HG02840 (cell line): ENCODE data around the gene OR2A5.
"Not testable (repeated sequence)": the region's sequence is repeated elsewhere in the genome, so short reads cannot be mapped to it uniquely, and the experiment has no call there.

Experiments
- ATAC-seq: cut with Tn5 transposase; IDR thresholded peaks from one replicate; pipeline ENCODE4 v1.9.1; 2021; ENCODE audit warnings: mild to moderate bottlenecking, moderate library complexity, moderate number of reproducible peaks; ENCODE audit not compliant: unreplicated experiment, low FRiP score

Gene OR2A5

GRCh38 chr7:144032985-144033709 lies 15.6 kb upstream of the OR2A5 start:
- ATAC-seq, result no peak

GRCh38 chr7:144035385-144035784 lies 13.4 kb upstream of the OR2A5 start:
- no peak for ATAC-seq

GRCh38 chr7:144036302-144036885 lies 12.4 kb upstream of the OR2A5 start:
- no peak for ATAC-seq

GRCh38 chr7:144037414-144038035 lies 11.2 kb upstream of the OR2A5 start:
- ATAC-seq, result no peak

GRCh38 chr7:144038887-144039286 lies 9.9 kb upstream of the OR2A5 start:
- ATAC-seq, result no peak

- ATAC-seq, result no peak
Observed at GRCh38 chr7:144049491-144049890, 743 bp downstream of the OR2A5 start.

GRCh38 chr7:144050093-144050492 lies 1.3 kb downstream of the OR2A5 start:
- no peak for ATAC-seq

GRCh38 chr7:144050884-144051283 lies 2.1 kb downstream of the OR2A5 start:
- not testable (repeated sequence) for ATAC-seq

GRCh38 chr7:144057954-144058353 lies 9.2 kb downstream of the OR2A5 start:
- no peak for ATAC-seq

- ATAC-seq, result no peak
Observed at GRCh38 chr7:144063710-144064109, 15.0 kb downstream of the OR2A5 start.

GRCh38 chr7:144069511-144069910 lies 20.8 kb downstream of the OR2A5 start, which contains the start of gene OR2A25:
TSS of gene OR2A25 (plus strand) at chr7:144069811. CDS start at chr7:144074220, 4,409 bp downstream.
- ATAC-seq, result no peak

GRCh38 chr7:144069953-144070352 lies 21.2 kb downstream of the OR2A5 start:
- ATAC-seq, result no peak

- ATAC-seq, result no peak
Observed at GRCh38 chr7:144074374-144074773, 25.6 kb downstream of the OR2A5 start.

GRCh38 chr7:144085978-144086377 lies 37.2 kb downstream of the OR2A5 start, which contains the start of gene OR2A12:
TSS of gene OR2A12 (plus strand) at chr7:144086278. CDS start at chr7:144095108, 8,830 bp downstream.
- no peak for ATAC-seq

- ATAC-seq, result no peak
Observed at GRCh38 chr7:144086730-144087129, 38.0 kb downstream of the OR2A5 start.

- ATAC-seq, result no peak
Observed at GRCh38 chr7:144087230-144087629, 38.5 kb downstream of the OR2A5 start.

- no peak for ATAC-seq
Observed at GRCh38 chr7:144090667-144091066, 41.9 kb downstream of the OR2A5 start.

- no peak for ATAC-seq
Observed at GRCh38 chr7:144098776-144099175, 50.0 kb downstream of the OR2A5 start.

GRCh38 chr7:144100607-144101006 lies 51.9 kb downstream of the OR2A5 start:
- no peak for ATAC-seq

- ATAC-seq, result no peak
Observed at GRCh38 chr7:144102041-144102440, 53.3 kb downstream of the OR2A5 start.

- no peak for ATAC-seq
Observed at GRCh38 chr7:144105211-144105610, 56.5 kb downstream of the OR2A5 start.
